ENCODE results near the gene GIGYF2.

The GIGYF2 gene

GRCh38 chr2:232777276-232777675, 80.1 kb downstream of the GIGYF2 start:
- Histone ChIP-seq H3K27me3 (replicated peaks; ENCODE audit: control insufficient read depth, insufficient read depth, low read length) (no peaks in the 10 kb centered on the region), H3K36me3 (ENCODE audit: control insufficient read depth, insufficient read depth, low read length) (no peaks in the 10 kb centered on the region; the same call in 1 of the 2 replicates), H3K4me3 (replicated peaks; ENCODE audit: low read depth, low read length) (no peak overlapping the region)
- DNase-seq (ENCODE audit: extremely low read depth, insufficient read length): no peak
- no peak for TF ChIP-seq CTCF (IDR thresholded peaks at IDR 0.05; ENCODE audit: insufficient read depth, low read length, poor library complexity, severe bottlenecking)

GRCh38 chr2:232779465-232779864, 82.3 kb downstream of the GIGYF2 start:
- TF ChIP-seq CTCF (IDR thresholded peaks at IDR 0.05; ENCODE audit: insufficient read depth, low read length, poor library complexity, severe bottlenecking): no peak
- Histone ChIP-seq H3K36me3 (ENCODE audit: control insufficient read depth, insufficient read depth, low read length) (no peaks in the 10 kb centered on the region; the same call in 1 of the 2 replicates), H3K27me3 (replicated peaks; ENCODE audit: control insufficient read depth, insufficient read depth, low read length) (no peaks in the 10 kb centered on the region), H3K4me3 (replicated peaks; ENCODE audit: low read depth, low read length) (no peak overlapping the region)
- DNase-seq (ENCODE audit: extremely low read depth, insufficient read length): no peak

- H3K4me3 ChIP-seq (replicated peaks; ENCODE audit: low read depth, low read length): no peak overlapping the region
- no peak for TF ChIP-seq CTCF (IDR thresholded peaks at IDR 0.05; ENCODE audit: insufficient read depth, low read length, poor library complexity, severe bottlenecking)
- H3K36me3 ChIP-seq (ENCODE audit: control insufficient read depth, insufficient read depth, low read length): peaks cover 2% of the 10 kb centered on the region; the same call in 1 of the 2 replicates
- no peak for DNase-seq (ENCODE audit: extremely low read depth, insufficient read length)
- no peaks in the 10 kb centered on the region for H3K27me3 ChIP-seq (replicated peaks; ENCODE audit: control insufficient read depth, insufficient read depth, low read length)
These were observed 82.8 kb downstream of the GIGYF2 start for GRCh38 chr2:232779934-232780333.

- DNase-seq (ENCODE audit: extremely low read depth, insufficient read length): peak; percentile 44
- Histone ChIP-seq H3K27me3 (replicated peaks; ENCODE audit: control insufficient read depth, insufficient read depth, low read length) (no peaks in the 10 kb centered on the region), H3K4me3 (replicated peaks; ENCODE audit: low read depth, low read length) (no peak overlapping the region), H3K36me3 (ENCODE audit: control insufficient read depth, insufficient read depth, low read length) (peaks cover 2% of the 10 kb centered on the region; the same call in 1 of the 2 replicates)
- TF ChIP-seq CTCF (IDR thresholded peaks at IDR 0.05; ENCODE audit: insufficient read depth, low read length, poor library complexity, severe bottlenecking): no peak
These were observed 84.6 kb downstream of the GIGYF2 start for GRCh38 chr2:232781765-232782164.

- DNase-seq (ENCODE audit: extremely low read depth, insufficient read length): no peak
- H3K36me3 ChIP-seq (ENCODE audit: control insufficient read depth, insufficient read depth, low read length): peaks cover 2% of the 10 kb centered on the region; the same call in 1 of the 2 replicates
- TF ChIP-seq CTCF (IDR thresholded peaks at IDR 0.05; ENCODE audit: insufficient read depth, low read length, poor library complexity, severe bottlenecking): no peak
- no peaks in the 10 kb centered on the region for H3K27me3 ChIP-seq (replicated peaks; ENCODE audit: control insufficient read depth, insufficient read depth, low read length)
- no peak overlapping the region for H3K4me3 ChIP-seq (replicated peaks; ENCODE audit: low read depth, low read length)
These were observed 86.1 kb downstream of the GIGYF2 start for GRCh38 chr2:232783278-232783677.

GRCh38 chr2:232787806-232788205, 90.7 kb downstream of the GIGYF2 start:
- TF ChIP-seq CTCF (IDR thresholded peaks at IDR 0.05; ENCODE audit: insufficient read depth, low read length, poor library complexity, severe bottlenecking): no peak
- DNase-seq (ENCODE audit: extremely low read depth, insufficient read length): no peak
- no peaks in the 10 kb centered on the region for H3K27me3 ChIP-seq (replicated peaks; ENCODE audit: control insufficient read depth, insufficient read depth, low read length)
- H3K36me3 ChIP-seq (ENCODE audit: control insufficient read depth, insufficient read depth, low read length): peaks cover 12% of the 10 kb centered on the region
- no peak overlapping the region for H3K4me3 ChIP-seq (replicated peaks; ENCODE audit: low read depth, low read length)

Data from GM06990 (cell line).